HL-60/S4 treated with retinoic acid at 250 ng/mL for 4 days and 3 days (cell line): ENCODE results near the gene OR10A3.
"Not testable (repeated sequence)": the region's sequence is repeated elsewhere in the genome, so short reads cannot be mapped to it uniquely, and the experiment has no call there.

Experiments
- in situ Hi-C: fragments of 300-500 bp; cut with MboI; formaldehyde crosslinking; loops from 2 replicates; pipeline ENCODE4 v1.7.0; 2022; ENCODE audit warnings: low sequenced_read_pairs

The OR10A3 gene, protein sequence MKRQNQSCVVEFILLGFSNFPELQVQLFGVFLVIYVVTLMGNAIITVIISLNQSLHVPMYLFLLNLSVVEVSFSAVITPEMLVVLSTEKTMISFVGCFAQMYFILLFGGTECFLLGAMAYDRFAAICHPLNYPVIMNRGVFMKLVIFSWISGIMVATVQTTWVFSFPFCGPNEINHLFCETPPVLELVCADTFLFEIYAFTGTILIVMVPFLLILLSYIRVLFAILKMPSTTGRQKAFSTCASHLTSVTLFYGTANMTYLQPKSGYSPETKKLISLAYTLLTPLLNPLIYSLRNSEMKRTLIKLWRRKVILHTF

GRCh38 chr11:7941608-7942007 is at the start of gene OR10A3:
TSS of gene OR10A3 (minus strand) at chr11:7941708. CDS start at chr11:7939520, 2,188 bp downstream.
- in situ Hi-C loops = no loop called here

DNA sequence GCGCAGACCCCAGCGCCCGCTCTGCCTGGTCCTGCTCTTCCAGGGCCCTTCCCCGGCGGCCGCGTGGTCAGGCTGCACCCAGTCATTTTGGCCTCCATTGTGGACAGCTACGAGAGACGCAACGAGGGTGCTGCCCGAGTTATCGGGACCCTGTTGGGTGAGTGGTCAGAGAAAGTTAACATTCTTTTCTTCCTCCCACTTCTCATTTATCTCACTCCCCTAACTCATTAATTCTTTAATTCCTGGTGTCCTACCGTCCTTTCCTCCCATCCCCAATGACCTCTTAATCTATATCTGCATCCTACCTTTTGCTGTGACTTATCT is 46.0 kb upstream of the OR10A3 start:
- in situ Hi-C loops = not testable (repeated sequence)

DNA sequence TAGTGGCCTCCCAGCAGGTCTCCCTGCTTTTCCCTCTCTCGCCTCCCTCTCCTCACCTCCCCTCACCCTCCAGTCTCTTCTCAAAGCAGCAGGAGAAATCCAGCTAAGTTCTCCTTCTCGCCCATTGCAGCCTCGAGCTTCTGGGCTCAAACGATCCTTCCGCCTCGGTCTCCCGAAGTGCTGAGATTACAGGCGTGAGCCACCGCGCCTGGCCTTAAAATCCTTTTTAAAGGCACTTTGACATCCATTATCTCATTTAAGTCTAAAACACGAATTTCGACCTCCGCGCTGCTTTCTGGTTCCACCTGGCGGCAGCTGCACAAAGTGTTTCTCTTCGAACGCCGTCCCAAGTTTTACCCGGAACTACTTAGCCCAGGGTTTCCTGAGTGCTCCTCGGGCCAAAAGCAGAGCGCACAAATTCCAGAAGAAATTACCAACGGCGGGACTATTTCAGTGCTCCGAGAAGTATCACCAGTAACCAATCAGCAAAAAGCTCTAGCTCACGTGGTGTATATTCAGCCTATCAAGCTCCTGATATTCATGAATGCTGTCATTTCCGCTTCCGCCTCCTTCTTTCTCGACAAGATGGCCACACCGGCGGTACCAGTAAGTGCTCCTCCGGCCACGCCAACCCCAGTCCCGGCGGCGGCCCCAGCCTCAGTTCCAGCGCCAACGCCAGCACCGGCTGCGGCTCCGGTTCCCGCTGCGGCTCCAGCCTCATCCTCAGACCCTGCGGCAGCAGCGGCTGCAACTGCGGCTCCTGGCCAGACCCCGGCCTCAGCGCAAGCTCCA is 45.5 kb upstream of the OR10A3 start, which contains the start of gene EIF3F:
EIF3F (plus strand) TSS at position 570 of the 792 bp plus-strand sequence; CDS start at position 586, 16 bp downstream.
- in situ Hi-C loops = no loop called here

- in situ Hi-C loops = no loop called here
Measured at GRCh38 chr11:7983832-7984590, 42.5 kb upstream of the OR10A3 start.

DNA sequence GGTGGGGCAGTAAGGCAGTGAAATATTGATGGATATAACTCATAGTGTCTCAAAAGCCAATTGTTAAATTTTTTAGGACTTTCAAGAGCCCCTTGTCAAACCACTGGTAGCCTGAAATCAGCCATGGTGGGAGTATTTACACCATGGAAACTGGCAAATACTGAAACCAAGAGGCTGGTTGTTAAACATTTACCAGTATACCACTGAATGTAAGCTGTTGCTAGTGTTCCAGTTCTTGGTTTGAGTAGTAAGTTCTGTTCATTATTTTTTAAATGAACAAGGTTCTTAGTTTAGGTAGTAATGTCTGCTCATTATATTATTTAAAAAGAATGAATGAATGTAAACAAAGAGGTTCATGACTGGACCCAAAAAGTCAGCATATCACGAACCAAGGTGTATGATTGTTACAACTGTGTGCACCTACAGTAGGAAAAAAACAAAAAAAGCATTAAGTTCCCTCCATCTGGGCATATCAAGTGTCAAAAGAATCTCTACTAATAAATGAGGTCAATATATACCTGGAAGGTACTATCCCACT is 41.1 kb upstream of the OR10A3 start:
- in situ Hi-C loops = no loop called here

DNA sequence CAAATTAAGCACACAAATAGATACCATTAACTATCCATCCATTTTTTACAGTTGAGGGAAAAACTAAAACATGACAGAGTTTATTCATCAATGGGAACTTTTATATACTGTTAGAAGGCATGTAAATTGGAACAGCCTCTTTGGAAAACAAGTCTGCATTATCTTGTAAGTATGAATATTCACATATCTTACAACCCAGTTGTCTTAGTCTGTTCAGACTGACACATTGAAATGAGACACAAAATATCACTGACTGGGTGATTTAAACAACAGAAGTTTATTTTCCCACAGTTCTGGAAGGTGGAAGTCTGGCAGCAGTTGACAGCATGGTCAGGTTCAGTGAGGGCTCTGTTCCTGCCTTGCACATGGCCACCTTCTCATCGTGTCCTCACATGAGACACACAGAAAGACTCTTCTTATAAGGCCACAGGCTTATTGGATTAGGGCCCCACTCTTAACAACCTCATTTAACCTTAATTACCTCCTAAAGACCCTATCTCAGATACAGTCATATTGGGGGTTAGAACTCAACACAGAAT is 40.2 kb upstream of the OR10A3 start:
- in situ Hi-C loops = no loop called here

GRCh38 chr11:7977232-7977917 is 35.9 kb upstream of the OR10A3 start:
- in situ Hi-C loops = no loop called here

- in situ Hi-C loops = no loop called here
Measured at GRCh38 chr11:7974668-7975067, 33.2 kb upstream of the OR10A3 start.

GRCh38 chr11:7973011-7973410 is 31.5 kb upstream of the OR10A3 start:
- in situ Hi-C loops = no loop called here

DNA sequence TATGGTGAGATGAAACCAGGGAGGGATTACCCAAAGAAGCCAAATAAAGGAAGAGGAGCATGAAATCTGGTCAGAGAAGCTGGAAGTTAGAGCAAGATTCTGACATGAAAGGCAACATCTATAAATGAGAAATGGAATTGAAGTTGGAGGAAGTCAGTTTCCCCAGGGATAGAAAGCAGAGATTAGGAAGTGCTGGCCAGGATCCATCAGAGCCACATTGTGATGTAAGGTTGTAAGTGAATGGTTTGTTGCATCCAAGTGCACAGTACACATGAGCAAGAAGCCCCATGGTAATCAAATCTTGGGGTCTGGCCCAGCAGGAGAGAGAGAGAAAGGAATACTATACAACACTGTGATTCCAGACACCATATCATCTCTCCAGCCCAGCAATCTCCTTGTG is 30.3 kb upstream of the OR10A3 start:
- in situ Hi-C loops = no loop called here

- in situ Hi-C loops = no loop called here
Measured at GRCh38 chr11:7969756-7970646, 28.5 kb upstream of the OR10A3 start.

GRCh38 chr11:7968686-7969085 is 27.2 kb upstream of the OR10A3 start:
- in situ Hi-C loops = no loop called here

GRCh38 chr11:7967826-7968225 is 26.3 kb upstream of the OR10A3 start:
- in situ Hi-C loops = no loop called here

DNA sequence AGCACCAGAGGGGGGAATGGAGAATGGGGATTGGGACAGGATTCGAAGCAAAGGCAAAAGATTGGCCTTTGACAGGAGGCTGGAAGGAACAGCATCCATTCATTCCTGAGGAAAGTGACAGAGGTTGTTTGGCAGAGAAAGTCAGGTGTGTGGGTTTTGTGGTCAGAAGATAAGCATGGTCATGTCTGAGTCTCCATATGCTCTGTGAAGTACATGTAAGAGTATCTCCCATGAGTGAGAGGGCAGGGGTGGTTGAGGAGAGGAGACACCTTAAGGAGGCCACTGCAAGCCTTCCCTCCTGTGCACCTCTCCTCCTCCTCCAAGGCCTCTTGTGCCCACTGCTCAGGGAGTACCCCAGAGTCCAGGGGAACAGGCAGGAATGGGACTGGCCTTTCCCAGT is 25.6 kb upstream of the OR10A3 start:
- in situ Hi-C loops = no loop called here

DNA sequence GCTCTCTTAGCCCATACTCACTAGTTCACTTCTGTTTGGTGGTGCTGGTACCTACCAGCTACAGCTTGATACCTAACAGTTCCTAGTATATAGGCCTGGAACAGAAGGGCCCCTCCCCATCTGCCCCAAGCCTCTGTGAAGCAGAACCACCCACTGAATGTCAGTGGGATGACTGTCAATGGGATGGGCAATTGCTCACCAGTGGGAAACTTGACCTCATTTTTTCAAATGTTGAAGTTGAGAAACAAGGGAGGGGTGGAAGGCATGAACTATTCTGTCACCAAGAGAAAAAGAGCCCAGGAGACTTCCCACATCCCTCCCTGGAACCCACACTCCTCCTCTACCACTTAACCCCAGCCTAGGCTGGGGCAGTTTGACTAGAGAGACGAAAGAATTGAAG is 23.9 kb upstream of the OR10A3 start, which contains the start of gene NLRP10:
NLRP10 (minus strand) TSS at position 62 of the 400 bp plus-strand sequence. CDS start 1,952 bp downstream, outside the sequence.
- in situ Hi-C loops = no loop called here

DNA sequence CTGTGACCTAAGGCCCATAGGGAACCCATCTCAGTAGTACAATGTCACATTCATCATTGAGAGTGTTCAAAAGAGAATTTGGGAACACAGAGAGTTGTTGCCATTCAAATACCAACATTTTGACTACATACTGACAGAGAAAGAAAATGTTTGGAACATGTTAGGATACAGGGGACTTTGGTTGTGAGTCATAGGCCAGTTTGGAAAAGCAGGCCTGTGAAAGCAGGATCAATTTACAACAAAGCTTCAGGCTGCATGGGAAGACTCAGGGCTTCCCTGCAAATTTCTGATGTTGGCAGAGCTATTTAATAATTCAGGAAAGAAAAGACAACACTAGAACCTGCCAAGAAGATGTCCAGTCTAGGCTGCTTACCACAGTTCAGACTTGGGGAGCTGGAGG is 23.4 kb upstream of the OR10A3 start:
- in situ Hi-C loops = no loop called here

DNA sequence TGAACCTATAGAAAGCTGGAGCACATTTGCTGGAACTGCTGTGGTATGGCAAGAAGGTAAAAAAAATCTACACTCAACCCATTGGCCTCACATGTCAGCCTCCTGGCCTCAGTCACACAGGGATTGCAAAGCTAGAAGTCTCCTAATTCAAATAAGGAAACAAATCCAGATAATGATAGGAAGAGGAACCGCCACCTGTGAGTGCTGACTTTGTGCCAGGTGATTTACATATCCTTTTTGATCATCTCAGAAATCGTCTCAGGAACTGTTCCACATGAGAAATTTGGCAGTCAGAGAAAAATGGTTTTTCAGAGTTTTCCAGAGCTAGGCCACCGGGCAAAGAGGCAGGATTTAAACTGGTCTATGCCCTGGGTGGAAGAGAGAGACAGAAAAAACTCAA is 22.8 kb upstream of the OR10A3 start:
- in situ Hi-C loops = no loop called here

DNA sequence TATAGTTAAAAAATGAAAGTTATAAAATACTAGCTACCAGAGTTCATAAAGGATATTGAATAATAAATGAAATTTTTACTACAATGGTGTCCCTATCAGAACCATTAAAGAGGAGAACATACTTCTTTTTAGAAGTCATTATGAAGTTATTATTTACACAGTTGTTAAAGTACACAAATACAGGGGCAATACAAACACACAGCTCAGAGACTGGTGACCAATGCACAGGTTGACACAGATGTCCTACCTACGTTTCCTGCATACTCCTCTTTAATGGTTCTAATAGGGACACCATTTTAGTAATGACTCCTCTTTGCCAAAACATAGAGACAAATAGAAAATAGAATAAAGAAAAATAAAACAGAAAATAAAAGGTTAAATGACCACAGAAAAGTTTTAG is 13.7 kb upstream of the OR10A3 start:
- in situ Hi-C loops = no loop called here

- in situ Hi-C loops = no loop called here
Measured at GRCh38 chr11:7949934-7950333, 8.4 kb upstream of the OR10A3 start.
